Jurkat, Clone E6-1 (cell line): ENCODE results near the gene PRSS56.
A peak's percentile ranks its signal among the peaks of the same experiment; 100 is the strongest.
"Not testable (repeated sequence)": the region's sequence is repeated elsewhere in the genome, so short reads cannot be mapped to it uniquely, and the experiment has no call there.

Experiments used
- DNase-seq: peaks from one replicate; pipeline ENCODE4 v3.0.0-alpha.2; 2011; ENCODE audit warnings: low read depth, low spot score
- H3K4me3 ChIP-seq: 2 replicates; pipeline ENCODE4 v1.5.1; 2011; ENCODE audit warnings: mild to moderate bottlenecking, low read length, control low read depth, moderate library complexity

The PRSS56 gene

GRCh38 chr2:232551250-232551638 lies 31.1 kb downstream of the PRSS56 start:
- DNase-seq, result no peak
- H3K4me3 ChIP-seq, result peak overlapping the region; percentile 75

- DNase-seq, result no peak
Measured at GRCh38 chr2:232551776-232552175, 31.6 kb downstream of the PRSS56 start.

DNA sequence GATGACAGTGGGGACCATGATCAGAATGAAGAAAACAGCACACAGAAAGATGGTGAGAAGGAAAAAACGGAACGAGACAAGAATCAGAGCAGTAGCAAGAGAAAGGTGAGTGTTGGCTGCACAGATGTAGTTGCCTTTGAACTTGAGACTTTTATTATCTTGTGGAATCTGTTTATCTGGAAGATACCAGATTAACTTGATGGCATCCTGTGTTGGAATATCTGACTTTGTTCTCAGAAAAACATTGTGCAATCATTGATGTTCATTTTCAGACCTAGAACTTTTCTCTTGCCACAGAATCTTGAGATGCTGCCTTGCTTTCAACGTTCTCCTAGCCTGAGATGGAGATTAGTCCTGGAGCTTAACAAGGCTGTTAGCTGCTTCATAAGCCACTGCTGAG lies 36.2 kb downstream of the PRSS56 start:
- DNase-seq, result peak; percentile 60
- no peak overlapping the region for H3K4me3 ChIP-seq

More at GRCh38 chr2:232551776-232552175, 31.6 kb downstream of the PRSS56 start:
- peak overlapping the region; percentile 75 for H3K4me3 ChIP-seq

- H3K4me3 ChIP-seq, result no peak overlapping the region
- DNase-seq, result no peak
Measured at GRCh38 chr2:232562515-232563151, 42.4 kb downstream of the PRSS56 start.

- no peak for DNase-seq
- H3K4me3 ChIP-seq, result no peak overlapping the region
Measured at GRCh38 chr2:232563580-232563979, 43.4 kb downstream of the PRSS56 start.

- no peak for DNase-seq
- H3K4me3 ChIP-seq, result no peak overlapping the region
Measured at GRCh38 chr2:232567721-232568120, 47.5 kb downstream of the PRSS56 start.

DNA sequence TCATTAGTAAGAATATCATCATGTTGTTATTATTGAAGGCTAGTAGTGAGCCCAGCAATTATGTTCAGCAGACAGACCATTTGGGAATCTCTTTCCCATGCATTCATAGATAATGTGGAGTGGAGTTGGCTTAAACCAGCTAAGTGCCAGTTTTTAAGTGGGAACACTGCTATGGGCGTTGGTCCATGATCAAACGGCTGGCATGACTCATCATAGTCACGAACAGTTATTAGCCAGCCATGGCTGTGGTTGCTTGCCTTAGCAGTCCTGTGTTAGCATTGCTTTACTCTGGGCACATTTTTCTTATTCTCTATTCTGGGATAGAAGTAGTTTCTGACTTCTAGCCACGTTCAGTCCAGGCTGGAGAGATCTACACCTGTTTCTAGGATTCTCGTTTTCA lies 48.0 kb downstream of the PRSS56 start:
- no peak for DNase-seq
- H3K4me3 ChIP-seq, result no peak overlapping the region

- DNase-seq, result no peak
- no peak overlapping the region for H3K4me3 ChIP-seq
Measured at GRCh38 chr2:232569541-232569940, 49.4 kb downstream of the PRSS56 start.

DNA sequence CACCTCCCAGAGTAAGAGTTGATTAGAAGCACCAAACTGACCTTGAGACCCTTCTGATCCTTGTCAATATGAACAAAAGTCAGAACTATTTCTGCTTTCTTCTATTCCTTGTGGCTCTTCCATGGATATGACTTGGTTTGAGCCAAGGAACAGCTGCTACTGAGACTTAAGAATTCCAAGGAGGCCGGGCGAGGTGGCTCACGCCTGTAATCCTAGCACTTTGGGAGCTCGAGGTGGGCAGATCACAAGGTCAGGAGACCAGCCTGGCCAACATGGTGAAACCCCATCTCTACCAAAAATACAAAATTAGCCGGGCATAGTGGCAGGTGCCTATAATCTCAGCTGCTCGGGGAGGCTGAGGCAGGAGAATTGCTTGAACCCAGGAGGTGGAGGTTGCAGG lies 50.3 kb downstream of the PRSS56 start:
- not testable (repeated sequence) for DNase-seq, H3K4me3 ChIP-seq

DNA sequence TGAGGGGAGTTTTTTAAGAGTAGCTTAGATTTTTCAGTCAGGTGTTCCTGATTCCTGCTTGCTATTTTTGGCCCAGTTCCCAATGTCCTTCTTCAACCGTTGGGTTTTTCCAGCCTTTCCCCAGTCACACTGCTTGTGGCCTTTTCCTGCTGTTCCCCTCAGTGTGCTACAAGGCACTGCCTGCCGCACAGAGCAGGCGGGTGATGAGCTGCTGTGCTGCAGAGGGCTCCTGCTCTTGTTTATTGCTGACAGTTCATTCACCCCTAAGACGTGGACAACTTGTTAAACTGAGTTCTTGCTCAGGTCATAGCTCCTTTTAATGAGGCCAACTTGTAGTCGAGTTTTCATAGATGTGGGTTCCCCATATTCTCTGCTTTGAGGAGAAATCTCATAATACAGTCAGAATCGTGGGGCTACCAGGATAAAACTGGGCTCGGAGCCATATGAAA lies 50.9 kb downstream of the PRSS56 start:
- no peak for DNase-seq
- no peak overlapping the region for H3K4me3 ChIP-seq

DNA sequence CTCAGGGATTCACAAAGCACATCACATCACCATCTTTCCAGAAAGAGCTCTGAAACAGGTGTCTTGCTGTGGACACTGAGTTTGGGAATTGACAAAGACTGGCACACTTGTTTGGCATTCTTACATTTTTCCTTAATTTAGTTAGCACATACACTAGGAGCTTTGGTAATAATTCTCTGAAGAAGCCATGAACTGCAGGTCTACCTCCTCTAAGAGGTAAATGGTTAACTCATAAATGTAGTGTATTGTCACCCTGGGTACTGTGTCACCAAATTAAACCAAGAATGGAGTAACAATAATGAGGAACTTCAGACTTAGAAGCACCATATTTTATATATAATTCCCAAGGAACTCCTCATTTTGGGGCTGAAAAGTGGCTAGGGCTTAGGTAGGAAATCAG lies 52.9 kb downstream of the PRSS56 start:
- no peak overlapping the region for H3K4me3 ChIP-seq
- DNase-seq, result no peak

GRCh38 chr2:232573771-232574435 lies 53.7 kb downstream of the PRSS56 start:
- no peak for DNase-seq
- no peak overlapping the region for H3K4me3 ChIP-seq

DNA sequence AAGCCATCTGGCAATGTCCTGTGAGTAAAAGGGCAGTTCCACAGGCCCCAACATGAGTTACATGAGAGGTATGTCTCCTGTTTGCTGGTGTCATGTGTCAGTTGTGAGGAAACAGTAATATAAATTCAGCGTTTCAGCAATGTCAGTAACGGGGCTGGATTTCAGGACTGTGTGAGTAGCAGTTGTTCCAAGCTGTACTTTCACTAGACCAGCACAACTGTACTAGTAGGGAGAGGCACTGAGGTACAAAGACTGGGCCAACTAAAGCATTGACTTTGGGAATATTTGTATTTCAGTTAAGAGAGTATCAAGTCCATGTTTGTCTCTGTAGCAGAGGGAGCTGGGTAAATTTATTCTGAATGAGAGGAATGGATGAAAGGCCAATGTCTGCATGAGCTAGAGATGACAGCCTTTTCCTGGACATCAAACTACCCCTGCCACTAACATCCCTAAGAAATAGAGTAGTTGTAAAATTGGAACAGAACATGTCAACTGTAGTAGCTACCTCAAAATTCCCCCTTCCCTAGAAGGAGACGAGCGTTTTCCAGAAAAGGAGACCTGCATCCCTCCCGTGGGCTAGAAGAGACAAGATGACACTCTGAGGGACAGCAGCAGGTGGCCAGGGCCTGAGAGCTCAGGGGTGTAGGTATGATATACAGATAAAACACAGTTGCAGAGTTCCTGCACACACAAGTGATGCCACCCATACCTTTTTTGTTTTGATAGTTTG lies 54.7 kb downstream of the PRSS56 start:
- no peak for DNase-seq
- no peak overlapping the region for H3K4me3 ChIP-seq
